Muscle of arm (tissue), 12 donors: Measurements from ENCODE around the gene PTPRT. TPM values are rescaled to one million over a fixed set of nuclear protein-coding genes. Genes with fewer than 3 reads are reported as not detected.

Source experiments
- DNase-seq: peaks from one replicate; pipeline ENCODE4 v3.0.0-alpha.2; 2013
- polyA plus RNA-seq, 12 donors: library from polyadenylated mRNA; unstranded; fragments of 120-200 nt; gene quantifications; one replicate each; pipeline ENCODE4 v1.2.1, GENCODE V29; 2013; ENCODE audit not compliant: insufficient read length in 12 of 12

The PTPRT gene
- polyA plus RNA-seq, 12 donors = 0.24 to 1.2 (median 0.50) TPM; not detected in 2

DNA sequence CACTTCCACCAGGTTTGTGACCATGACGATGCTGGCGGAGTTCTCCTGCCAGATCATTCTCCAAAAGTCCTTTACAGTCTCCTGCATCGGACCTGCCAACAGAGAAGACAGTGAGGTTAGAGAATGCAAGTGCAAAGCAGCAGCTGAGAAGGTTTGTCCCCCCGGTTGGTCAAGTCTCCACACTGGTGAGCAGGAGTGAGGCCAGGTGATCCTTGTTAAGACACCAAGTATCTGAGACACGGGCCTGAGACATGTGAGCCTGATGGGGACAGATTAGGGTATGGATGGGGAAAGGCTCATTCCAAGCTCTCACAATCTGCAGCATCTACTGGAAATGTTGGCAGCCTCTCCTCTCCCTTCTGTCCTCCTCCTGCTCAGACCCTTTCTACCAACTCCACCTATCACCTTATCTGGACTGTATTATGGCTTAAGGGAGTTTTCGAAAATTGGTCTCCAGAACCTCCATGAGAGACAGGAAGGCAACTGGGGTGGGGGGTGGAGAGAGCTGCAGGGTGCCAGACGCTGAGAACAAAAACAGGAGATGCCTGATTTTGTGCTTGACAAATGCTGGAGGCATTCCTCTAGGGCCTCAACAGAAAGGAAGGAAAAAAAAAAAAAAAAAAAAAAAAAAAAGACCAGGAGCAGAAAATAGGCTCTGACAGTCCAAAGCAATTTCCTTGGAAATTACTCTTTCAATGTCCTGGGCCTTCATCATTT is 1071.1 kb downstream of the PTPRT start:
- no peak for DNase-seq

DNA sequence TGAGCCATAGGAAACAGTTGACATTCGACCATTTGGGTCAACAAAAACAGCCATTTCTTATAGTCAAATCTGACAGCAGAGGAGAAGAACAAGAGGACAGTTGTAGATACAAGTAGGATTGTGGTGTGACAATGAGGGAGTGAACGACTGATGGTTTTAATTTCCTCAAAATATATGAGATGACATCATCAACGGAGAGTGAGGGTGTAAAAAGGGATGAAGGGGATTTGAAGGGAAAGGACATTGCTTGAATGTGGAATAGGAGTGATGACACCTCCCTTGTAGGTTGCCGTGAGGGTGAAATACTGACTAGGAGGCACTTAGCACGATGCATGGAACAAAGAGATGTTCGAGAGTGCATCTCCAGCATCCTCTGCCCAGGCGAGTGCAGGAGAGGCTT is 1071.7 kb downstream of the PTPRT start:
- DNase-seq = no peak

DNA sequence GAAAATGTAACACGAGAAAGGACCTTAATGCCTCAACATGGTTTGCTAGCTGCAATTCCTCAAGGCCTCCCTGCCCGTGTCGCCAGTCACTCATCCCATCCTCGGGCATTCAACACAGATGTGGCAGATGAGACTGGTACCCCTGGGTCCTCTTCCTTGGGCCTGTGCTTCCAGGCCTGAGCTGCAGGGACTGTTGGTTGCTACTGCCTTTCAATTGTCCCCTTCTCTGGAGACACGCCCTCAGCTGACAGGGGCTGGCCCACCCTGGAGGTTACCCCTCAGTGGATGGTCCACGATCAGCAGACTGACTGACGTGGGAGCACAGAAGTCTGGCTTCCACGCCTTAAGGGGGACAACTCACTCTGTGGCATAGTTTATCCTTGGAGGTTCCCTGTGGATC is 1076.5 kb downstream of the PTPRT start:
- DNase-seq = no peak

DNA sequence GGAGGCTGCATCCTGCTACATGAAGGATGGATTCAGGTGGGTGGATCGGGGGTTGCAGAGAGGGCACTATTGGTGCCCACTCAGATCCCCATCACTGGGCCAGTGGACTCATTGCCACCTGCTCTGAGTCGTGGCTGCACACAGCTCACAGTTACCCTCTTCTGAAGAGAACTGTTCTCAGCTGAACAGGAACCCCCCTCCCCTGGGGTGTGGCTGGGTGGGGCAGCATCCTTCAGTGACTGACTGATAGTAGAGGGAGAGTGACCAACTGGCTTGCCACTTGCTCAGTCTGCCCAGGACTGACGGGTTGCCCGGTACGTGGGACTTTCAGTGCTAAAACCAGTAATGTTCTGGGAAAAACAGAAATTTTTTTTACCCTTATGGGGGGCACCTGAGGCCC is 1077.5 kb downstream of the PTPRT start:
- DNase-seq = no peak

DNA sequence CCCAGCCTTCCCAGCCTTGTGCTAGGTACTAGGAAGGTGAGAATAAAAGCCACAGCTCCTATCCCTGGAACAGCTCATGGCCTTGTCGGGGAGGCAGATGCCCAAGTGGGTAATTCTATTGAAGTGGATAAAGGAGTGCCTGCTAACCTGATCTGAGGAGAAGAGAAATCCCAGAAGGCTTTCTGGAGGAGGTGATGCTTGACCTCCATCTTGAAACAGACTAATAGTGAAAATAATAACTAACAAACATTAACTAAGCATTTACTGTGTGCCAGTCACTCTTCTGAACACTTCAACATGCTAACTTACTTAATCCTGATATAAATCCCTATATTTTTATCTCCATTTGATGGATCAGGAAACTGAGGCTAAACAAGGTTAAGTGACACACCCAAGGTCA is 1078.4 kb downstream of the PTPRT start:
- no peak for DNase-seq

DNA sequence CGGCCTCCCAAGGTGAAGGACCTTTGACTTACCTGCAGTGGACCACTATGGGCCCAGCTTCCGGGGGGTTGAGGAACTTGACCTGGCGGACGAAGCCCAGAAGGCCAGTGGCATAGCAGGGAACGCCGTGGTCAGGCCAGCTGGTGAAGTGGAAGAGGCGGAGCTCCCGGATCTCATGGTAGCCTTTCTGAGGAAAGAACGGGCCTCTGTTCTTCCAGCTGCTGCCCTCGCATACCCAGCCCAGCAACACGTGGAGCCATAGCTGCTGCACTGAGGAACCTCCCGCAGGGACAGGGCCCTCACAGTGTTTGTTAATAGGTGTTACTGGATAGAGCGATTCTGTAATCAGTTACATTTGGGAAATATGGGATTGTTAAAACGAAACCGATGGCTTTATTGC is 1079.4 kb downstream of the PTPRT start:
- DNase-seq = no peak

DNA sequence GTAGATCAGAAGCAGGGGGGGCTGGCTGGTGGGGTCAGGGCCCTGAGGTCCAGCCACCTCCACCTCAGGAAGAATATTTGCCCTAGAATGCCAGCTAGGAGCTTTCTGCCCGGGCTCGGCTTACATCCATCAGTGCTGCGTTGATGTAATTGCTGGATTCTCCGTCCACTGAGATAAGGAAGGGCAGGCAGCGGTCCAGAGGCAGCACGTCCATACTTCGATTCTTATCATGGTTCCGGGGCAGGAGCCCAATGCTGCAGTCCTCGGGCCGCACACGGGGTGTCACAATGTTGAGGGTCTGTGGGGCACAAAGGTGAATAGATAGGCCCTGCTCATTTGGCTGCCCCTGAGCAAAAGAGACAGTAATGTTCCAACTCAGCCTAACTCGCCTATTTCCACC is 1087.7 kb downstream of the PTPRT start:
- no peak for DNase-seq

DNA sequence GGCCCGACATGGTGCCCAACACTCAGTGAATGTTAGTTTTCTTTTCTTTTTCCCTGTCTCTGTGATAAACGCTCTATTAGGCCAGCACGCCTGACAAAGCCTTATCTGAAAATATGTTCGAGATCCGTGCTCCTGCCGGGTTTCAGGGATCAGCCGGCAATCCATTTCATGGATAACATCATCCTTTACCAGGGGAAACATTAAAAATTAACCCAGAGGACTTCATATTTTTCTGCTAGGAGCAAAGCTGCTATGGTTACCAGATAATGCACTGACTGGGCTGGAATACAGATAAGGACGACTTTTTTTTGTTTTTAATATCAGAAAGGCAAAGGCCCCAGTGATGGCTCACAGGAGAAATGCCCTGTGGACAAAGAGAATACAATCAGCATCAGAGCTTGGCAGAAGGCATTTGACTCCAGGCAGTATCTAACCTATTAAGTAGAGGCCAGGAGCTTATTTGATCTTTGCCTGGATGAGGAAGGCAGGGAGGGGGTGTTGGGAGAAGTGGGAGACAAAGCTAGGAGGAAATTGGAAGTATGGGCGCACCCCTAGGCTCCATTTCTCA is 1089.5 kb downstream of the PTPRT start:
- DNase-seq = no peak

DNA sequence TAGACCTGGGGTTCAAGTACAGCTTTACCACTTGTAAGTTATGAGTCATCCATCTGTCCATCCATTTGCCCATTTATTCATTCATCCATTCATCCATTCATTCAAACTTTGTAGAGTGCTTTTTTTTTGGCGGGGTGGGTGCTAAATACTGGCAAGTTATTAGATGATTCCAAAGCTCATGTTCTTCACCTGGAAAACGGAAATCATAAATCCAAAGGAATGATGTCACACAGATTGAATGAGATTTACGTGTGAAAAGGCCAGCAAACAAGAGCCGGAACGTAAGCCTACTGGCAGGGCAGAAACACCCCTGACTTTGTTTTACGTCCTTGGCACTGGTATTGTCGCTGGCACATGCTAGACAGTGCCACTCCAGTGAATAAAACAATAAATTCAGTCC is 1090.6 kb downstream of the PTPRT start:
- DNase-seq = no peak

DNA sequence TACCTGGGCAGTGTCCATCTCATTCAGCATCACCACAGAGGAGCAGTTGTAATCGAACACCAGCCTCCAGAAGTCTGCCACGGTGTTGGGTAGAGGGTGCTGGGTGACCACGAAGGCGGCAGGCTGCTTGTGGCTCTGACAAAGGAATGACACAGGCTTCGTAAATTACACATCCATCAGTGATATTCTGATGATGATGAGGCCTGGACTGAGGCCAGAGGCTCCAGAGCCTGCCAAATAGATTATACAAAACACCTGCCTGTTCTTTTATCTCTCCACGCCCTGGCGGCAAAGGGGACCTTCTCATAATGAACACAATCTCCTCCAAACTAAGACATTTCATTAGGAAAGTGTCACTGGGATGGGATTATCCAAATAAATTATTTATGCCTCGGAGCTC is 1091.3 kb downstream of the PTPRT start:
- DNase-seq = no peak

DNA sequence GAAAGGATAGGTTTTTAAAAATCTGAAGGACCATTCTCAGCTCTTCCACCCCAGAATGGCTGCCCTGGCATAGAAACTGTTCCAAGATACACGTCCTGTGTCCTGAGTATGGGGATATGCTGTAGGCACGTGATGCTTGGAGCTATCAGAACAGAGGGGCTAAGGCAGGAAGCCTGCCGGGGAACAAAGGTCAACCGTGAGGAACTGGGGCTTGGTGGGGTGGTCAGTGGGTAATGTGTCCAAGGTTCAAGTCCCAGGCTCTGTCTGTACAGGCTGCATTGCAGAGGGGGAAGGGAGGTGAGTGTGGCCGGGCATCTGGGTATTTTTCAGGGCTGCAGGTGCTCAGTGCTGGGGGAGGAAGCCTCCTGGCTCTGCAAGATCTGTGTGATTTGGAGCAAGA is 1092.0 kb downstream of the PTPRT start:
- no peak for DNase-seq

DNA sequence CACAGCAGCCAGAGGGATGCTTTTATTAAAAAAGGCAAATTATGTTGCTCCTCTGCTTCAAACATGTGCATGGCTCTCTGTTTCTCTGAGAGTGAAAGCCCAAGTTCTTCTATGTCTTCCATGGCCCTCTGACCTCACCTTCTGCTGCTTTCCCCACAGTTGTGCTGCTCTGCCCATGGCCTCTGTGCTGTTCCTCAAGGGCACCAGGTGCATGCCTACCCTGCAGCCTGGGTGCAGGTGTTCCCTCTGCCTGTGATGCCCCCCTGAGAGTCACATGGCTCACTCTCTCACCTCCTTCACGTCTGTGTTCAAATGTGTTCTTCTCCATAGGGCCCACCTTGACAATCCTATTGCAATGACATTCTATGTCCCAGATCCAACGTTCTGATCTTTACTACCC is 1094.5 kb downstream of the PTPRT start:
- DNase-seq = no peak

DNA sequence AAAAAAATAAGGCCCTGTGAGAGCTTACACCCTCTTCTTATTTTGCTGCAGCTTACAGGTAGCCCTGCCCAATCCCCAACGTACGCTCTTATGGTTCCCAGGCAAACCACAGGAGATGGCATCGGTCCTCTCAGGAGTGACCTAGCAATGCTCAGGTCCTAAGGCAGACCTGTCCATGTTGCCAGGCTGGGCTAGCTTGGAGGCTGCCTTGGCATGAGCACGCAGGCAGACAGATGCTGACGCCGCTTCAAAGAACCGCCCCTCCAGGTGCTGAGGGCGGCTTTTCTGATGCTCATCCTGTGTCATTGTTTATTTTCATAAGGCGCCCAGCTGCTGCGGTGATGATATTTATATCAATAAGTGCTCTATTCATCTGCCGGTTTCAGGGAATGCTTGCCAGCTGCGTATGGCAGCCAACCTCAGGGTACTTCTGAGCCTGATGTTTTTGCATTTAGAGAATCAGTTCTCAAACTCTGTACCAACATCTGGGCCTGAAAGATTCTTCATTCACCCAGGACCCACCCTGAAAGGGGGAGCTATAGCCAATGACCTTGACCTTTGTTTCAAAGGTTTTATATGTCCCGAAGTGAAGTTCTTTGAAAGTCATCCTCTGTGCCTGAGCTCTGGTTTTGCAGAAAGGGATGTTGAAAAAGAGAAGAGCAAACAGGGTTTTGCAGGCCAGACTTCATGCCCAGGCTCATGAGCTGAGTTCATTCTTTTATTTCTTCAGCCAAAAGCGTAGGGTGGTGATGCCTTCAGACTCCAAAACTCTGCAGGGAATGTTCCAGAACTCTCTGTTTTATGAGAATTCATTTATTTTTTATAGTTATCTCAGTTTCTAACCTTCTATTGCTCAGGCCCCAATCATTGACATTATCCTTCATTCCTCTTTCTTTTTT is 1095.9 kb downstream of the PTPRT start:
- no peak for DNase-seq

DNA sequence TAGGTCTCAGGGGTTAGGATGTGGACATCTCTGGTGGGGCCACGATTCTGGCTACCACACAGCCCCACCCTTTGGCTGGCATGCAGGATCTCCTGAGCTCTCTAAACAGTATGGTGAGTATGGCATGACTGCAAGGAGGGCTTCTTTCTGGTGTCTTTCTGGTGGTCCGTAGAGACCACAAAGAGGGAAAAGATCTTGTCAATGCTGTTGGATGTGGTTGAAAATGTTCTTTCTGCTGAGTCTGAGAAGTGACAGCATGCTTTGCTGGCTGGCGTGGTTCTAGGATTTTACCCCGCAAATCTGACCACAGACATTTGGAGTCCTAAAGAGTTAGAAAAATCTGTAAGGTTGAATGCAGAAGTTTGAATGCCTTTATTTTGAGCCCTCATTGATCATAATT is 1096.7 kb downstream of the PTPRT start:
- DNase-seq = no peak

DNA sequence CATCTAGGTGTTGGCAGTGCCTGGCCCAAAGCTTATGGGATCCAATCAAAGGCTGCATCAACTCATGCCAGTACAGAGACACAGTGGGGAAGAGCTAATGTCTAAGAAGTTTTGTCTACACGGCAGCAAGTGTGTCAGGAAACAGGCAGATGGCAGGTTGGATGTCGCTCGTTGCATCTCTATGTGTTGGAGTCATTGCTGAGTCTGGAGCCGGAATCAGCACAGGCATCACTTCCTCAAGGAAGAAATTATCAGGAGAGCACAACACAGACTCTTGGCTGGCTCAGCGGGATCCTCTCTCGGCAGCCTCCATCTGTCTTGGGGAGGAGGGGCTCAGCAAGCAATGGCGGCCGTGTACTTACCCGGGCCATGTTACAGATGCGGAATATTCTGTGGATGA is 1104.3 kb downstream of the PTPRT start:
- DNase-seq = no peak

DNA sequence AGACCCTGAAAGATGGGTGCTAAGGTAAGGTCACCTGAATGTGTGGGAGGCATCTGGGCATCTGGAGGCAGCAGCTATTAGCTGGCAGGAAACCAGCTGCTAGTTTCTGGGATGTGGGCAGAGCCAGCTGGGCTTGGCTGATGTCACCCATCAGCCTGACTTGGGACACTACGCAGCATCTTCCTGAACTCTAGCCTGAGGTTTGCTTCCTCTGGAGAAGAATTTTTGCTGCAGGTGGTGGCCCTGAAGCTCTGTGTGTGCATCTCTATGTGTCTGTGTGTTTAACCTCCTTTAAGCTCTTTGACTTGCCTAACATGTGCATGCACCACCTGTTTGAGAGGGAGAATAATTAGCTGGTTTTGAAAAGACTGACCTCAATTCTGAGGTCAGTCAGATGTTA is 1106.4 kb downstream of the PTPRT start:
- no peak for DNase-seq

DNA sequence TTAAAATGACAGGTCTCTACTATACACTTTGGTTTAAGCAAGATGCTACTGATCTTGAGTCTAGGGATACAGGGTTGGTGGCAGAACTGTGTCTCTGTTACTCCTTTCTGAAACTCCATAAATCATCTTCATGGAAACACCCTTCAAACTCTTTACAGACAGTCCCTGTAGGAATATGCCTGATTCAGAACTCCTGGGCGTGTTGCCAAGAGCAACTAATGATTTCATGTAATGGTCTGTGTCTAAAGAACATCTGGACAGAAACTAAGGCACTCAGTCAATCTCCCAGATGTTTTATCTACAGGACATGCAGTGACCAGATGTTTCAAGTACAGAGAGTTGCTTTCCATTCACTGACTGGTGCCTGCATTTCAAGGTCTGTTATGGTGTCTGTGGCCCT is 1107.1 kb downstream of the PTPRT start:
- DNase-seq = peak; percentile 91

DNA sequence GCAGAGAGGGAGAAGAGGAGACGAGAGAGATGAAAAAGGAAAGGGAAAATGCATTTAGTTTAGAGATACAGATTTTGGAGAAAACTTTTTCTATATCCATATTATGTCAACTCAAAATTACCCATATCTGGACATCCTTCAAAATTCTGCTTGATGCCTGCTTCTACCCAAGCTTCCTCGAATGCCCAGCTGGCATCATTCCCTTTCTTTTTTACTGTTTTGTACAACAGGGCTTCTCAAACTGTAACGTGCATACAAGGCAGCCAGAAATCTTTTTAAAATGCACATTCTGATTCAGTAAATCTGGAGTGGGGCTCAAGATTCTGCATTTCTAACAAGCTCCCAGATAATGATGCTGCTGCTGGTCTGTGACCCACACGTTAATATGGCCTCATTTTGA is 1108.8 kb downstream of the PTPRT start:
- DNase-seq = no peak

DNA sequence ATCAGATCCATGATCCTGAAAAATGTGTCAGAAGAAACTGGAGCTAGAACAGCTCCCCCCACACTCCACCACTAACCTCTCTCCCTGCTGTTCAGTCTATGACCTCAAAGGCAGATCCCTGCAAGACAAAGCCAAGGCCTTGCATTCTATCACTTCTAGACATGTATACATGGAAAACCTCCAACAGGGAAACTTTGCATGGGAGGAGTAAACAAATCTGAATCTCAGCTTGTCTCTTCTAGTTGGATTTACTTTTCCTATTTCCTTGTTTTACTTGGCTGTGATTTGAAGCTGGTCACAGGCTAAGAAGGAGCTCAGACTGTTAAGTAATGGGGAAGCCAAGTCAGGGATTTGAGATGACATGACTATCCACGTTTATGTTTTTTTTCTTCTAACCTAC is 1114.8 kb downstream of the PTPRT start:
- no peak for DNase-seq

DNA sequence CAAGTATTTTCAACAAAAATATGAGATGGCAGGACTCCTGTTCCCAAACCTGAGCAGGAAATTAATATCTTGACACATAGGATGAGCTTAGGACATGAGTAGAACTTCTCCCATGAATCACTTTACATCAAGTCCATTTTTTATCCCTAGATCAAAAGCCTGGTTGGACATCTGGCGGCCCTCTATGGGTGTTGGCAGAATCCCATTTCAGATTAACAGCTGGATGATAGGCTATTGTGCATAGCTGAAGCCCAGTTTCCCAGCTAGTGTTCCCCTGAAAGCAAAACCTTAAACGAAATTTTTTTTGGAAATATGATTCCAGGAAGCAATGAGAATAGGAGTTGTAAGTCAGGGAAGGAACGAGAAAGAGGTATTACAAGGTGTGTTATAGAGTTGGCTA is 1122.1 kb downstream of the PTPRT start:
- no peak for DNase-seq

DNA sequence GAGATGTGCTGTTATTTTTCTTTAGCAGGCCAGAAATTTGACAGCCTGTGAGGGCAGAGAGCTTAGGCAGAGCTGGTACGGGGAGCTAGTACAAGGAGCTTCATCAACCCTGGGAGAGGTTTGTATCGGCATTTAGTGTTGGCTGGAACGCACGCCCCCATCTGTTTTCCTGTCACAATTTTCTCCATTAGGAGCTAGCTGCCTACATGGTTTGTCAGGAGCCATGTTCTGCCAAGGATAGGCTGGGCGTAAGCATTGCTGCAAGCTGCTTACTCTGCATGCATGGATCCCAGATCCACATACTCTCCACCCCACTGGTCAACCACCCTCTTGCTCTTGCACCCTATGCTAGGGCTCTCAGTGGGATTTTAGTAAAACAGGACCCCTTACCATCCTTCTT is 1122.5 kb downstream of the PTPRT start:
- no peak for DNase-seq

DNA sequence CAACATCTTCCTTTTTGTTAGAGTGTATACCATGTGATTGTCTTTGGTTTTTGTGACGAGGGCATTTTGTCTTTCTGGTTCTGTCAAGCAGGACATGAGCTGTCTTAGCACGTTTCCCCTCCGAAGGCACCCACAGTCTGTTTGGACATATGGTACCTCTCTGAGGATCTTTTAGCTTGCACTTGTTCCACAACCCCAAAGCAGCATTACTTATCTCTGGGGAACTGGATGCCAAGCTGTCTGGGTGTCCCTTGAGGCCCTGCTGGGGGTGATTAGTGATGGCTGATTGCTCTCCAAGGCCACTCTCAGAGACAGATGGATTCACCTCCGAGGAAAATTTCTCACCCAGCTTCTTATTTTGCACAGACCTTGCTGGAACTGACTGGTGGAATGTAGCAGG is 1126.6 kb downstream of the PTPRT start:
- no peak for DNase-seq

DNA sequence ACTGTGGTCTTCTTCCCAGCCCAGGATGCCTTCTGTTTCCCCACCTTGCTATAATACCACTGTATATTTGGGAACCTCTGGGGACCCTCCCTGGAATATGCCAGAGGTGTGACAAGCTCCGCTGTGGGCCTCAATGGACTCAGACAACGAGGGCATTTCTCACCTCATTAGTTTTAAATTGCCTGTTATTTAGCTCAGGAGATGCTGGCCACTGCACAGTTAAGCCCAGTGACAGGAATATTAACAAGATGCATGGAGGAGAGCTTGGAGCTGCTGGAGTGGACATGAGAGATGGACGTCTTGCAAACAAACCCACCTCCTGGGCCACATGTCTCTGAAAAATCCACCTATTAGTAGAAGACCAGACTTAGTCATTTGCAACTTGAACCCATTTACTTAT is 1136.4 kb downstream of the PTPRT start:
- DNase-seq = no peak
